Choroid plexus epithelial cell (primary cell): ENCODE results near the gene MYO10.

ENCODE experiments used
- DNase-seq: peaks from one replicate; pipeline ENCODE4 v3.0.0-alpha.2; 2010; ENCODE audit warnings: low read depth
- H3K4me3 ChIP-seq: 2 replicates; pipeline ENCODE4 v1.5.1; 2011; ENCODE audit warnings: low read depth, mild to moderate bottlenecking, control low read depth, low read length, moderate library complexity
- TF ChIP-seq, protein P1 (sequence below): conservative IDR thresholded peaks from 2 replicates; pipeline ENCODE4 v1.5.1; 2011; ENCODE audit warnings: low read depth, mild to moderate bottlenecking, control low read depth, inconsistent platforms, low read length, moderate library complexity

Gene MYO10

DNA sequence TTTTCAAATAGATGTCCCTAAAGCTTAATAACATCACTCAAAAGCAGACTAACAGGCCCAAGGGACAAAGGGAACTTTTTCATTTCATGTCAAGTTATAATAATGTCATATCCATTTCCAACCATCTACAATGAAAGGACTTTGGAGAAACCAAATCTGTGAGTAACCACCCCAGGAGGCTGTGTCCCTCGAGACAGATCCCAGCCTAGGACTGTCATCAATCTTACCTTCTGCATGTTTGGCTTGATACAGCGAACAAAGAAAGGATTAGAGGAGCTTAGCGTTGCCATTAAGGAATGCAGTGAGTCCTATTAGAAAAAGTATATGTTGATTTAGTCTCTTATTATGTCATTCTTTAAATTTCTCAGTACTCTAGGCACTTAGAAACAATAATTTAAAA is 181.5 kb downstream of the MYO10 start:
- TF ChIP-seq, protein P1, sequence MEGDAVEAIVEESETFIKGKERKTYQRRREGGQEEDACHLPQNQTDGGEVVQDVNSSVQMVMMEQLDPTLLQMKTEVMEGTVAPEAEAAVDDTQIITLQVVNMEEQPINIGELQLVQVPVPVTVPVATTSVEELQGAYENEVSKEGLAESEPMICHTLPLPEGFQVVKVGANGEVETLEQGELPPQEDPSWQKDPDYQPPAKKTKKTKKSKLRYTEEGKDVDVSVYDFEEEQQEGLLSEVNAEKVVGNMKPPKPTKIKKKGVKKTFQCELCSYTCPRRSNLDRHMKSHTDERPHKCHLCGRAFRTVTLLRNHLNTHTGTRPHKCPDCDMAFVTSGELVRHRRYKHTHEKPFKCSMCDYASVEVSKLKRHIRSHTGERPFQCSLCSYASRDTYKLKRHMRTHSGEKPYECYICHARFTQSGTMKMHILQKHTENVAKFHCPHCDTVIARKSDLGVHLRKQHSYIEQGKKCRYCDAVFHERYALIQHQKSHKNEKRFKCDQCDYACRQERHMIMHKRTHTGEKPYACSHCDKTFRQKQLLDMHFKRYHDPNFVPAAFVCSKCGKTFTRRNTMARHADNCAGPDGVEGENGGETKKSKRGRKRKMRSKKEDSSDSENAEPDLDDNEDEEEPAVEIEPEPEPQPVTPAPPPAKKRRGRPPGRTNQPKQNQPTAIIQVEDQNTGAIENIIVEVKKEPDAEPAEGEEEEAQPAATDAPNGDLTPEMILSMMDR: no peak
- DNase-seq: no peak
- no peak overlapping the region for H3K4me3 ChIP-seq

DNA sequence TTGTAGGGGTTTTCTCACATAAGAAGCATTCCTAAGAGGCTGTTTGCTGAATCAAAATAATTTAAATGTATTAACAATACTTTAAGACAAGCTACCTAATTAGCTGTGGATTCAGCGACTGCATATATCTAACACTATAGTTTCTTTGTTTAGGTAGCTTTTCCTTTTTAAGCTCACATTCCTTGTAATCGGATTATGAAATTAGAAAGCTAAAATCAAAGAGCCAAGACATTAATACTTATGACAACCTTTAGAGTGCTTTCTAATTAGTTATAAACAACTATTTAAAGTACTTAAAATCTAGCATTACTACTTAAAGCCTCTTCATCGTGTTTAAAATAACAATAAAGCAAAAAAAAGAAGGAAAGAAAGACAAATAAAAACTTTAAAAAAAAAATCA is 182.0 kb downstream of the MYO10 start:
- no peak overlapping the region for H3K4me3 ChIP-seq
- DNase-seq: no peak
- TF ChIP-seq, protein P1: no peak

DNA sequence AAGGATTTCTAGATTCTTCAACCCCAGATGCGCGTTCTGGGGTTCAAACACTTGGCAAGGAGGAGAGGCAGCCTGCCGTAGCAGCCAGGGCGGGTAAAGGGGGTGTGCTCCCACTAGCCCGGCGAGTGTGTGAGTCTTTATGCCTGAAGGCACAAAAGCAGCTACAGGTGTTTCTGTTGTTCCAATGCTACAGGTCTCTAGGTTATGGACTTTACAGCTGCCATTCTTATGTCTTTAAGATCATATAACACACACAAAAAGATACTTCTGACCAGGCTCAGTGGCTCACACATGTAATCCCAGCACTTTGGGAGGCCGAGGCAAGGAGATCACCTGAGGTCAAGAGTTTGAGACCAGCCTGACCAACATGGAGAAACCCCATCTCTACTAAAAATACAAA is 185.6 kb downstream of the MYO10 start:
- no peak overlapping the region for H3K4me3 ChIP-seq
- TF ChIP-seq, protein P1: no peak
- no peak for DNase-seq

DNA sequence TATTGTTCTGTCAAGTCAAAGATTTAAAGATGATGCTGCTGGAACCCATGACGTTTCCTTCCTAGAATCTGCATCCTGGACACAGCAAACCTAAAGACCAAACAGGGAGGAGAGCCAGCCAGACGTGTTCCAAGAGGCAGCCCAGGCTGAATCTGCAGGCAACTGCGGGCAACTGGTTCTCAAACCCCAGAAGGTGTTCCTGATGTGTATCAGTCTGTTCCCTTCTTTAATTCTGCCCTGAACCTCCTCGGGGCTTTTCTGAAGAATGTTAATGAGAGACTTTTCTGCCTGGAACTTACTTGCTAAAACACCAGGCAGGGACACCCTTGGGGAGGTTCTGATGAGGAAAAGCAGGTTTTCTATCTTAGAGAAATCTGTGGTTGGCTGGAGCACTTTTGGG is 186.5 kb downstream of the MYO10 start:
- no peak overlapping the region for H3K4me3 ChIP-seq
- TF ChIP-seq, protein P1: no peak
- no peak for DNase-seq

DNA sequence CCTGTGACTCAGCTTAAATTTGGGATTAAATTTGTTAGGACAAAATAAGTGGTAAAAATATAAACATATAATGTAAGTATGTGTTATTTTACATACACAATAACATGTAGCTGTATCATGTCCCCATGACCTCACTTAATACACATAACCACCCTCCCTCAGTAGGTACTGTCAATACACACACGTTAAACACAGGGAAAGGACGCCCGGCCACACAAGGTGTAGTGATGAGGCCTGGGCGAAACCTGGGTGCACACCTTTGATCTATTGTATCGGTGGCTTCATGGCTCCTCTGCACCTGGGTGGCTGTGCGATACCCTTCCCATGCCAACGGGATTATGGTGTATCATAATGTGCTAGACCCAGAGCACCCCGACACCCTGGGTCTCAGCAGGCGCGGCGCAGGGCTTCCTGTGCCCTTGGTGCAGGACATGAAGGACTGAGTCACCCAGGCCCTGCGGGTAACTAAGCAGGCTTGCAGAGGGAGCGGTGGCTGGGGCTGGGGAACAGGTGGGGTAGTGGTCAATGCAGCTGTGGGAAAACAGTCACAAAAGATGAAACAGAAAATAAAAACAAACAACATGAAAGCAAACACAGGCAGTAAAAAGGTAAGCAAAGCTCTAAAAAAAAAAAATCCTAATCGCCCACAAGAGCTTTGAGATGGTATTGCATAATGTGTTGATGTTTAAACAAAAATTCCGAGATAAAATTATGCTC is 191.8 kb downstream of the MYO10 start:
- DNase-seq: no peak
- TF ChIP-seq, protein P1: no peak
- H3K4me3 ChIP-seq: no peak overlapping the region

DNA sequence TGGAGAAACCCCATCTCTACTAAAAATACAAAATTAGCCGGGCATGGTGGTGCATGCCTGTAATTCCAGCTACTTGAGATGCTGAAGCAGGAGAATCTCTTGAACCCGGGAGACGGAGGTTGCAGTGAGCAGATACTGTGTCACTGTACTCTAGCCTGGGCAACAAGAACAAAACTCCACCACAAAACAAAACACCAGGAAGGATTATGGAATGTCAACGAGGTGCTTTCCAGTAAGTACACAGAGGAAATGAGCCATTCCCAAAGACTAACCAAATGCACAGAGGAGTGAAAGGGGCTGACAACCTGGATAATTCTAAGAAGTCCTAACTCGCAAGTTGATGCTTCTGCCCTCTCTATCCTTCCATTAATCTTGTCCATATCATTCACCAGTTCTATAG is 193.2 kb downstream of the MYO10 start:
- H3K4me3 ChIP-seq: no peak overlapping the region
- TF ChIP-seq, protein P1: no peak
- no peak for DNase-seq

DNA sequence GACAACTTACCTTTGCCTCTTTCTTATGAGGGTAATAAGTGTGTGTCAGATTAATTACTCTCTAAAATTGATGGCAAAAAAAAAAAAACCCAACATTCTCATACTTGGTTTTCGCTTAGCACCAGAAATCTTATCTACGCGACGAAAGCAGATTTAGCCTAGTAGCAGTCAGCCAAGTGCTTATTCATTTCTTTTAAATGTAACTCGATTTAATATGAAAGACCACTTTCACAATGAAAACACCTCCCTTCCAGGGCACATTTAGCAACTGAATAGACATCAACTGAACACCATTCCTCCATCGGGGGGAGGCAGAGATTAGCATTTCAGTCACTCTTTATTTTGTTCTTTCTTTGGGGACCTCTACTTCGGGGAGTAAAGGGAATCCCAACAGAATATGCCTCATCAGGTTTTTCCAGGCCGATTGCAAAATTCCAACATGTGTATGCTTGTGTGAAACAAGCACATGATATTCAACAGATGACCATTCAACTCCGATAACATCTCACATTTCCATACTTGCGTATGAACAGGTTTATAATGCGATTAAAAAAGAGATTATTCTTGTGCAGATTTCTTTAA is 195.2 kb downstream of the MYO10 start:
- TF ChIP-seq, protein P1: peak; percentile 17
- H3K4me3 ChIP-seq: no peak overlapping the region
- no peak for DNase-seq
